ENCODE measurements around the gene TTC21A. TPM values are rescaled to one million over a fixed set of nuclear protein-coding genes. Genes with fewer than 3 reads are reported as not detected.
"Not testable (repeated sequence)": the region's sequence is repeated elsewhere in the genome, so short reads cannot be mapped to it uniquely, and the experiment has no call there.

The TTC21A gene
- total RNA-seq (10 to 100 TPM in 1 of 2 donors, 1 to 10 TPM in 1; 5.3 to 13.4 TPM), polyA plus RNA-seq (ENCODE audit: insufficient read length in 2 of 2) (10 to 100 TPM; 16.8 to 23.9 TPM)
- long read RNA-seq, donor 1, partial matches to known transcripts = 7 of 10 reads
- long read RNA-seq, donor 1, other reads (novel, unspliced or antisense) = 0 of 10 reads
- long read RNA-seq, donor 2 = 0 reads
- long read RNA-seq, donor 3, partial matches to known transcripts = 21 of 23 reads
- long read RNA-seq, donor 3, other reads (novel, unspliced or antisense) = 0 of 23 reads
- long read RNA-seq, donor 4, partial matches to known transcripts = 0 of 1 reads
- long read RNA-seq, donor 4, other reads (novel, unspliced or antisense) = 0 of 1 reads

GRCh38 chr3:39107388-39108199 is at the start of gene TTC21A, which contains the start of gene GORASP1:
TSS of gene TTC21A (plus strand) at chr3:39107680. CDS start at chr3:39107838, 158 bp downstream.
TSS of gene GORASP1 (minus strand) at chr3:39107627. CDS start at chr3:39107541, 86 bp downstream.
- no peaks in the 10 kb centered on the region for H3K9me3 ChIP-seq (ENCODE audit: control insufficient read depth, insufficient read depth, low read length)

GRCh38 chr3:39061228-39061627 is 46.3 kb upstream of the TTC21A start:
- not testable (repeated sequence) for H3K27ac ChIP-seq (ENCODE audit: low read depth, low read length); H3K36me3 ChIP-seq (ENCODE audit: control insufficient read depth, insufficient read depth, low read length); H3K9me3 ChIP-seq (ENCODE audit: control insufficient read depth, insufficient read depth, low read length); DNase-seq (ENCODE audit: low read depth in 4 of 6, low spot score in 6 of 6); H3K4me3 ChIP-seq (ENCODE audit: low read depth, low read length); H3K4me1 ChIP-seq (ENCODE audit: control insufficient read depth, insufficient read depth, low read length); H3K27me3 ChIP-seq (ENCODE audit: control insufficient read depth, insufficient read depth, low read length)
- no CpG with 5 or more reads among the region's 2 CpGs for WGBS (ENCODE audit: insufficient coverage)

More at GRCh38 chr3:39107388-39108199, at the start of gene TTC21A, which contains the start of gene GORASP1:
- peak; percentile 82 to 98 (median 89) for DNase-seq (ENCODE audit: low read depth in 4 of 6, low spot score in 6 of 6)
- Histone ChIP-seq H3K27ac (ENCODE audit: low read depth, low read length) (peak within 1 kb of the TSS; percentile 95), H3K36me3 (ENCODE audit: control insufficient read depth, insufficient read depth, low read length) (peaks cover 50% of the 10 kb centered on the region), H3K27me3 (ENCODE audit: control insufficient read depth, insufficient read depth, low read length) (no peaks in the 10 kb centered on the region), H3K4me1 (ENCODE audit: control insufficient read depth, insufficient read depth, low read length) (peaks cover 48% of the 10 kb centered on the region), H3K4me3 (ENCODE audit: low read depth, low read length) (peak within 1 kb of the TSS; percentile 86)
- WGBS (ENCODE audit: insufficient coverage) = under 1% methylated on average over 74 of the region's 74 CpGs

- DNase-seq (ENCODE audit: low read depth in 4 of 6, low spot score in 6 of 6) = no peak
- Histone ChIP-seq H3K4me3 (ENCODE audit: low read depth, low read length) (no peak overlapping the region), H3K9me3 (ENCODE audit: control insufficient read depth, insufficient read depth, low read length) (no peaks in the 10 kb centered on the region), H3K27me3 (ENCODE audit: control insufficient read depth, insufficient read depth, low read length) (no peaks in the 10 kb centered on the region), H3K36me3 (ENCODE audit: control insufficient read depth, insufficient read depth, low read length) (peaks cover 3% of the 10 kb centered on the region), H3K4me1 (ENCODE audit: control insufficient read depth, insufficient read depth, low read length) (no peaks in the 10 kb centered on the region), H3K27ac (ENCODE audit: low read depth, low read length) (no peak overlapping the region)
- 43% methylated on average over 1 of the region's 1 CpG for WGBS (ENCODE audit: insufficient coverage)
These were observed 45.3 kb upstream of the TTC21A start for GRCh38 chr3:39062180-39062579.

- Histone ChIP-seq H3K36me3 (ENCODE audit: control insufficient read depth, insufficient read depth, low read length) (peaks cover 6% of the 10 kb centered on the region), H3K27ac (ENCODE audit: low read depth, low read length) (no peak overlapping the region), H3K4me1 (ENCODE audit: control insufficient read depth, insufficient read depth, low read length) (no peaks in the 10 kb centered on the region), H3K27me3 (ENCODE audit: control insufficient read depth, insufficient read depth, low read length) (no peaks in the 10 kb centered on the region), H3K9me3 (ENCODE audit: control insufficient read depth, insufficient read depth, low read length) (no peaks in the 10 kb centered on the region), H3K4me3 (ENCODE audit: low read depth, low read length) (no peak overlapping the region)
- WGBS (ENCODE audit: insufficient coverage) = 100% methylated on average over 3 of the region's 3 CpGs
- no peak for DNase-seq (ENCODE audit: low read depth in 4 of 6, low spot score in 6 of 6)
These were observed 44.3 kb upstream of the TTC21A start for GRCh38 chr3:39063143-39063542.

- Histone ChIP-seq H3K4me1 (ENCODE audit: control insufficient read depth, insufficient read depth, low read length) (no peaks in the 10 kb centered on the region), H3K36me3 (ENCODE audit: control insufficient read depth, insufficient read depth, low read length) (peaks cover 10% of the 10 kb centered on the region), H3K27me3 (ENCODE audit: control insufficient read depth, insufficient read depth, low read length) (no peaks in the 10 kb centered on the region), H3K27ac (ENCODE audit: low read depth, low read length) (no peak overlapping the region), H3K9me3 (ENCODE audit: control insufficient read depth, insufficient read depth, low read length) (no peaks in the 10 kb centered on the region), H3K4me3 (ENCODE audit: low read depth, low read length) (no peak overlapping the region)
- no peak for DNase-seq (ENCODE audit: low read depth in 4 of 6, low spot score in 6 of 6)
- WGBS (ENCODE audit: insufficient coverage) = no CpG with 5 or more reads among the region's 1 CpG
These were observed 42.8 kb upstream of the TTC21A start for GRCh38 chr3:39064646-39065045.

GRCh38 chr3:39065197-39065596 is 42.3 kb upstream of the TTC21A start:
- no peaks in the 10 kb centered on the region for H3K27me3 ChIP-seq (ENCODE audit: control insufficient read depth, insufficient read depth, low read length)
- 14% methylated on average over 1 of the region's 1 CpG for WGBS (ENCODE audit: insufficient coverage)
- H3K4me3 ChIP-seq (ENCODE audit: low read depth, low read length) = no peak overlapping the region
- H3K36me3 ChIP-seq (ENCODE audit: control insufficient read depth, insufficient read depth, low read length) = peaks cover 10% of the 10 kb centered on the region
- no peaks in the 10 kb centered on the region for H3K9me3 ChIP-seq (ENCODE audit: control insufficient read depth, insufficient read depth, low read length)
- no peaks in the 10 kb centered on the region for H3K4me1 ChIP-seq (ENCODE audit: control insufficient read depth, insufficient read depth, low read length)
- H3K27ac ChIP-seq (ENCODE audit: low read depth, low read length) = no peak overlapping the region
- DNase-seq (ENCODE audit: low read depth in 4 of 6, low spot score in 6 of 6) = peak in 2 of 6 donors; percentile 28

GRCh38 chr3:39067286-39067685 is 40.2 kb upstream of the TTC21A start:
- no peak overlapping the region for H3K4me3 ChIP-seq (ENCODE audit: low read depth, low read length)
- H3K27me3 ChIP-seq (ENCODE audit: control insufficient read depth, insufficient read depth, low read length) = no peaks in the 10 kb centered on the region
- 83% methylated on average over 1 of the region's 1 CpG for WGBS (ENCODE audit: insufficient coverage)
- no peaks in the 10 kb centered on the region for H3K9me3 ChIP-seq (ENCODE audit: control insufficient read depth, insufficient read depth, low read length)
- no peak for DNase-seq (ENCODE audit: low read depth in 4 of 6, low spot score in 6 of 6)
- H3K36me3 ChIP-seq (ENCODE audit: control insufficient read depth, insufficient read depth, low read length) = peaks cover 13% of the 10 kb centered on the region
- no peak overlapping the region for H3K27ac ChIP-seq (ENCODE audit: low read depth, low read length)
- H3K4me1 ChIP-seq (ENCODE audit: control insufficient read depth, insufficient read depth, low read length) = no peaks in the 10 kb centered on the region

- H3K27ac ChIP-seq (ENCODE audit: low read depth, low read length) = no peak overlapping the region
- no peaks in the 10 kb centered on the region for H3K27me3 ChIP-seq (ENCODE audit: control insufficient read depth, insufficient read depth, low read length)
- H3K36me3 ChIP-seq (ENCODE audit: control insufficient read depth, insufficient read depth, low read length) = peaks cover 13% of the 10 kb centered on the region
- DNase-seq (ENCODE audit: low read depth in 4 of 6, low spot score in 6 of 6) = no peak
- no peak overlapping the region for H3K4me3 ChIP-seq (ENCODE audit: low read depth, low read length)
- no CpG with 5 or more reads among the region's 3 CpGs for WGBS (ENCODE audit: insufficient coverage)
- no peaks in the 10 kb centered on the region for H3K4me1 ChIP-seq (ENCODE audit: control insufficient read depth, insufficient read depth, low read length)
- H3K9me3 ChIP-seq (ENCODE audit: control insufficient read depth, insufficient read depth, low read length) = no peaks in the 10 kb centered on the region
These were observed 38.9 kb upstream of the TTC21A start for GRCh38 chr3:39068556-39068955.

- Histone ChIP-seq H3K27me3 (ENCODE audit: control insufficient read depth, insufficient read depth, low read length) (no peaks in the 10 kb centered on the region), H3K9me3 (ENCODE audit: control insufficient read depth, insufficient read depth, low read length) (no peaks in the 10 kb centered on the region), H3K36me3 (ENCODE audit: control insufficient read depth, insufficient read depth, low read length) (peaks cover 25% of the 10 kb centered on the region), H3K4me3 (ENCODE audit: low read depth, low read length) (no peak overlapping the region), H3K27ac (ENCODE audit: low read depth, low read length) (no peak overlapping the region), H3K4me1 (ENCODE audit: control insufficient read depth, insufficient read depth, low read length) (no peaks in the 10 kb centered on the region)
- 90% methylated on average over 2 of the region's 10 CpGs for WGBS (ENCODE audit: insufficient coverage)
- DNase-seq (ENCODE audit: low read depth in 4 of 6, low spot score in 6 of 6) = no peak
These were observed 31.6 kb upstream of the TTC21A start for GRCh38 chr3:39075910-39076309.
